OCI-LY1 (cell line): Measurements from ENCODE around the gene KCMF1.
A peak's percentile ranks its signal among the peaks of the same experiment; 100 is the strongest.

Experiments
- H2AFZ ChIP-seq: fragments of 200-600 bp; sonication (generic), shearing (Covaris generic); 2 replicates; pipeline ENCODE4 v1.6.0; 2014; ENCODE audit warnings: antibody characterized with exemption, mild to moderate bottlenecking, low read length
- H3F3A ChIP-seq: fragments of 200-600 bp; sonication (generic), shearing (Covaris generic); 2 replicates; pipeline ENCODE4 v1.6.0; 2014; ENCODE audit warnings: mild to moderate bottlenecking, antibody characterized with exemption, low read length, moderate library complexity; ENCODE audit not compliant: insufficient read depth
- H3K27ac ChIP-seq: fragments of 200-600 bp; sonication (generic); 2 replicates; pipeline ENCODE4 v1.5.1; 2014; ENCODE audit warnings: low read length, mixed run types, mild to moderate bottlenecking, low read depth; ENCODE audit not compliant: poor library complexity, severe bottlenecking
- H3K27me3 ChIP-seq: fragments of 200-600 bp; sonication (generic); 2 replicates; pipeline ENCODE4 v1.6.0; 2014; ENCODE audit warnings: antibody characterized with exemption, mild to moderate bottlenecking, low read length, moderate library complexity; ENCODE audit not compliant: insufficient read depth
- H3K36me3 ChIP-seq: fragments of 200-600 bp; sonication (generic); 2 replicates; pipeline ENCODE4 v1.6.1; 2014; ENCODE audit warnings: mild to moderate bottlenecking, antibody characterized with exemption, low read length, moderate library complexity, mixed read lengths; ENCODE audit not compliant: insufficient read depth
- H3K4me1 ChIP-seq: fragments of 200-600 bp; sonication (generic); 2 replicates; pipeline ENCODE4 v1.5.1; 2014; ENCODE audit warnings: mild to moderate bottlenecking, low read length, moderate library complexity; ENCODE audit not compliant: insufficient read depth, severe bottlenecking
- H3K4me2 ChIP-seq: fragments of 200-600 bp; sonication (generic), shearing (Covaris generic); 2 replicates; pipeline ENCODE4 v1.6.1; 2014; ENCODE audit warnings: low read length
- H3K4me3 ChIP-seq: fragments of 200-600 bp; sonication (generic); 2 replicates; pipeline ENCODE4 v1.5.1; 2014; ENCODE audit warnings: low read length, low read depth, mild to moderate bottlenecking, mixed read lengths; ENCODE audit not compliant: poor library complexity, severe bottlenecking
- H3K79me2 ChIP-seq: fragments of 200-600 bp; shearing (Covaris generic); 2 replicates; pipeline ENCODE4 v1.6.1; 2016; ENCODE audit warnings: mixed run types, low read length, mixed read lengths; ENCODE audit not compliant: insufficient read depth
- H3K9ac ChIP-seq: fragments of 200-600 bp; sonication (generic), shearing (Covaris generic); 2 replicates; pipeline ENCODE4 v1.6.1; 2014; ENCODE audit warnings: mild to moderate bottlenecking, low read length, mixed read lengths
- H3K9me2 ChIP-seq: fragments of 200-600 bp; sonication (generic), shearing (Covaris generic); 2 replicates; pipeline ENCODE4 v1.6.1; 2014; ENCODE audit warnings: low read depth, mild to moderate bottlenecking, low read length, mixed read lengths
- H3K9me3 ChIP-seq: fragments of 200-600 bp; shearing (Covaris generic); 2 replicates; pipeline ENCODE4 v1.6.1; 2014; ENCODE audit warnings: low read length, mixed read lengths
- H4K20me1 ChIP-seq: fragments of 200-600 bp; sonication (generic), shearing (Covaris generic); 2 replicates; pipeline ENCODE4 v1.6.0; 2016; ENCODE audit warnings: mild to moderate bottlenecking, low read length; ENCODE audit not compliant: insufficient read depth
- EZH2 ChIP-seq: fragments of 200-600 bp; sonication (generic), shearing (Covaris generic); IDR thresholded peaks from 2 replicates; pipeline ENCODE4 v1.8.0; 2017; ENCODE audit warnings: borderline replicate concordance, mixed run types, mild to moderate bottlenecking, antibody characterized with exemption, low read length, moderate library complexity, mixed read lengths
- TF ChIP-seq, protein P1 (sequence below): fragments of 200-600 bp; sonication (generic), shearing (Covaris generic); IDR thresholded peaks from 2 replicates; pipeline ENCODE4 v1.5.1; 2017; ENCODE audit warnings: mild to moderate bottlenecking, antibody characterized with exemption, low read length, moderate library complexity, mixed read lengths

KCMF1 gene

DNA sequence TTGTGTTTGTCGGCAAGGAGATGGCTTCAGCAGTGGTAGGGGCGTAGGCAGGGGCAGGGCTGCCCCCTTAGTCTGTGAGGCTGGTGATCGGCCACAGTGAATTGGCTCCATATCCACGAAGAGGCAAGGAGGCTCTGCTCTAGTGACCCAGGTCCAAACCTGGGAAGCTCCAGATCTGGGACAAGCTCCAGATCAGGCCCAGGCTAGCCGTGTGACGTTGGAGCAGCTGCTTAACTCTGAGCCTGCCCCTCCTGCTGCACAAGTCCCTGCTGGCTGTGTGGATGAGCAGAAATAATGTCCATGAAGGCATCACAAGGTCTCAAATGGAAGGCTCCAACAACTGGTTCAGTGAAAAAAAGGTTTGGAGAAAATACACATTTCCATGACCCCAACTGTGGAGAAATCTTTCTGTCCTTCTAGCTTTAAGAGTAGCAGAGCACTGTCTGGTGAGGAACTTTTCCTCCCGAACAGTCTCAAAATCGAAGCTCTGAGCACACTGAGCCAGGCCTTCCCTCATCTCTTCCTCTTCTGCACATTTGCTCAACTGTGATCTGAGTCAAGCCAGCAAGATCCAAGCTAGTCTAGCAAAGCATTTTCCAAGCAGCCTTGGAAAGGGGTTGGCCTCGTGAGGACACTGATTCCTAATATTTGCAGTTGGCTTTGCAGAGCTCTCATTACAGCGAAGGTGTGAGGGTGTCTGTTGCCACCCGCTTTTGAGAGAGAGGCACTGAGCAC, 95.2 kb downstream of the KCMF1 start:
- Histone ChIP-seq H3F3A (no peaks in the 10 kb centered on the region), H3K9ac (no peak overlapping the region), H3K4me3 (no peak overlapping the region), H3K27ac (no peak overlapping the region), H3K36me3 (no peaks in the 10 kb centered on the region), H3K79me2 (no peaks in the 10 kb centered on the region), H3K4me2 (no peak overlapping the region), H4K20me1 (no peaks in the 10 kb centered on the region), H3K9me2 (no peaks in the 10 kb centered on the region), H3K9me3 (no peaks in the 10 kb centered on the region), H3K4me1 (no peaks in the 10 kb centered on the region), H2AFZ (no peak overlapping the region), H3K27me3 (no peaks in the 10 kb centered on the region)
- TF ChIP-seq, protein P1, sequence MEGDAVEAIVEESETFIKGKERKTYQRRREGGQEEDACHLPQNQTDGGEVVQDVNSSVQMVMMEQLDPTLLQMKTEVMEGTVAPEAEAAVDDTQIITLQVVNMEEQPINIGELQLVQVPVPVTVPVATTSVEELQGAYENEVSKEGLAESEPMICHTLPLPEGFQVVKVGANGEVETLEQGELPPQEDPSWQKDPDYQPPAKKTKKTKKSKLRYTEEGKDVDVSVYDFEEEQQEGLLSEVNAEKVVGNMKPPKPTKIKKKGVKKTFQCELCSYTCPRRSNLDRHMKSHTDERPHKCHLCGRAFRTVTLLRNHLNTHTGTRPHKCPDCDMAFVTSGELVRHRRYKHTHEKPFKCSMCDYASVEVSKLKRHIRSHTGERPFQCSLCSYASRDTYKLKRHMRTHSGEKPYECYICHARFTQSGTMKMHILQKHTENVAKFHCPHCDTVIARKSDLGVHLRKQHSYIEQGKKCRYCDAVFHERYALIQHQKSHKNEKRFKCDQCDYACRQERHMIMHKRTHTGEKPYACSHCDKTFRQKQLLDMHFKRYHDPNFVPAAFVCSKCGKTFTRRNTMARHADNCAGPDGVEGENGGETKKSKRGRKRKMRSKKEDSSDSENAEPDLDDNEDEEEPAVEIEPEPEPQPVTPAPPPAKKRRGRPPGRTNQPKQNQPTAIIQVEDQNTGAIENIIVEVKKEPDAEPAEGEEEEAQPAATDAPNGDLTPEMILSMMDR: no peak
- no peak for TF ChIP-seq EZH2

DNA sequence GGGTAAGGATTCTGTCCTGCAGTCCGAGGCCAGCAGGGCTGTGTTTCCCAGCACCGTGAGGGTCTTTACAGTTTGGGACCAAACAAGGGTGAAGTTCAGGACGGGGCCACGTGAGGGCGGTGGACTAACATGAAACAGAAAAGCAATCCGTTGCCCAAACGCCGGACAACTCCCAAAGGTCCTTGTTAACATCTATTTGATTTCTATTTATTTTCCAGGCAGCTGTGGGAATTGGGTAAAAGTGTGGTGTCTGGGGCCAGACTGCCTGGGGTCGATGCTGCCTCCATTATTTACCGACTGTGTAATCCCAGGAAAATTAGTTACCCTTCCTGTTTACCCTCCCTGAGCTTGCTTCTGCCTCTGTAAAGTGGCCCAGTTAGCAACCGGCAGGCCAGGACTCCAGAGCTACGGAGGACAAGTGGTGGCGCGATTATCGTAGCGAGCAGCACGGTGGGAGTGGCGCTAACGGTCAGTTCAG, 96.0 kb downstream of the KCMF1 start:
- Histone ChIP-seq H3K9me2 (no peaks in the 10 kb centered on the region), H3K36me3 (no peaks in the 10 kb centered on the region), H4K20me1 (no peaks in the 10 kb centered on the region), H3K4me1 (no peaks in the 10 kb centered on the region), H3F3A (no peaks in the 10 kb centered on the region), H3K4me2 (no peak overlapping the region), H3K79me2 (no peaks in the 10 kb centered on the region), H3K9ac (no peak overlapping the region), H2AFZ (no peak overlapping the region), H3K27me3 (no peaks in the 10 kb centered on the region), H3K27ac (no peak overlapping the region), H3K4me3 (no peak overlapping the region), H3K9me3 (no peaks in the 10 kb centered on the region)
- TF ChIP-seq, protein P1: peak; percentile 69
- TF ChIP-seq EZH2: no peak

DNA sequence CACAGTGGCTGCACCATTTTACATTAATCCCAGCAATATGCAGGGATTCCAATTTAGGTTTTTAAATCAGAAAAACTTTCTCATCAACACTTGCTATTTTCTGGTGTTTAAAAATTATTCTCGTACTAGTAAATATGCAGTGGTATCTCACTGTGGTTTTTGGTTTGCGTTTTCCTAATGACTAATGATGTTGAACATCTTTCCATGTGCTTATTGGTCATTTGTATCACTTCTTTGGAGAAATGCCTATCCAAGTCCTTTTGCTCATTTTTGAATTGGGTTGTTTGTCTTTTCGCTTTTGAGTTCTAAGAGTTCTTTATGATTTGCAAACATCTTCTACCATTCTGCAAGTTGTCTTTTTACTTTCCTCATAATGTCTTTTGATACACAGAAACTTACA, 100.1 kb downstream of the KCMF1 start:
- Histone ChIP-seq H3K4me2 (no peak overlapping the region), H4K20me1 (no peaks in the 10 kb centered on the region), H3K9ac (no peak overlapping the region), H3K79me2 (no peaks in the 10 kb centered on the region), H3K4me3 (no peak overlapping the region), H3K9me2 (no peaks in the 10 kb centered on the region), H2AFZ (no peak overlapping the region), H3F3A (no peaks in the 10 kb centered on the region), H3K36me3 (no peaks in the 10 kb centered on the region), H3K27ac (no peak overlapping the region), H3K9me3 (no peaks in the 10 kb centered on the region), H3K27me3 (no peaks in the 10 kb centered on the region), H3K4me1 (no peaks in the 10 kb centered on the region)
- TF ChIP-seq EZH2: no peak
- TF ChIP-seq, protein P1: no peak
